ENCODE data around the gene HYKK.

GRCh38 chr15:78536134-78536533 lies 28.8 kb downstream of the HYKK start:
- TF ChIP-seq, protein P1, sequence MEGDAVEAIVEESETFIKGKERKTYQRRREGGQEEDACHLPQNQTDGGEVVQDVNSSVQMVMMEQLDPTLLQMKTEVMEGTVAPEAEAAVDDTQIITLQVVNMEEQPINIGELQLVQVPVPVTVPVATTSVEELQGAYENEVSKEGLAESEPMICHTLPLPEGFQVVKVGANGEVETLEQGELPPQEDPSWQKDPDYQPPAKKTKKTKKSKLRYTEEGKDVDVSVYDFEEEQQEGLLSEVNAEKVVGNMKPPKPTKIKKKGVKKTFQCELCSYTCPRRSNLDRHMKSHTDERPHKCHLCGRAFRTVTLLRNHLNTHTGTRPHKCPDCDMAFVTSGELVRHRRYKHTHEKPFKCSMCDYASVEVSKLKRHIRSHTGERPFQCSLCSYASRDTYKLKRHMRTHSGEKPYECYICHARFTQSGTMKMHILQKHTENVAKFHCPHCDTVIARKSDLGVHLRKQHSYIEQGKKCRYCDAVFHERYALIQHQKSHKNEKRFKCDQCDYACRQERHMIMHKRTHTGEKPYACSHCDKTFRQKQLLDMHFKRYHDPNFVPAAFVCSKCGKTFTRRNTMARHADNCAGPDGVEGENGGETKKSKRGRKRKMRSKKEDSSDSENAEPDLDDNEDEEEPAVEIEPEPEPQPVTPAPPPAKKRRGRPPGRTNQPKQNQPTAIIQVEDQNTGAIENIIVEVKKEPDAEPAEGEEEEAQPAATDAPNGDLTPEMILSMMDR (IDR thresholded peaks at IDR 0.05) = no peak
- no peak for TF ChIP-seq POLR2A (IDR thresholded peaks at IDR 0.05)

Measured in thyroid gland (tissue), 4 donors.